Activated CD8-positive, alpha-beta memory T cell treated with anti-CD3 and anti-CD28 coated beads, Interleukin-2, amount 50 U/mL, for 1 hour (primary cell): ENCODE data around the gene OLFM4.

Source experiments
- DNase-seq: peaks from one replicate; pipeline ENCODE4 v3.0.0-alpha.2; 2020; ENCODE audit errors: extremely low read depth

Gene OLFM4

DNA sequence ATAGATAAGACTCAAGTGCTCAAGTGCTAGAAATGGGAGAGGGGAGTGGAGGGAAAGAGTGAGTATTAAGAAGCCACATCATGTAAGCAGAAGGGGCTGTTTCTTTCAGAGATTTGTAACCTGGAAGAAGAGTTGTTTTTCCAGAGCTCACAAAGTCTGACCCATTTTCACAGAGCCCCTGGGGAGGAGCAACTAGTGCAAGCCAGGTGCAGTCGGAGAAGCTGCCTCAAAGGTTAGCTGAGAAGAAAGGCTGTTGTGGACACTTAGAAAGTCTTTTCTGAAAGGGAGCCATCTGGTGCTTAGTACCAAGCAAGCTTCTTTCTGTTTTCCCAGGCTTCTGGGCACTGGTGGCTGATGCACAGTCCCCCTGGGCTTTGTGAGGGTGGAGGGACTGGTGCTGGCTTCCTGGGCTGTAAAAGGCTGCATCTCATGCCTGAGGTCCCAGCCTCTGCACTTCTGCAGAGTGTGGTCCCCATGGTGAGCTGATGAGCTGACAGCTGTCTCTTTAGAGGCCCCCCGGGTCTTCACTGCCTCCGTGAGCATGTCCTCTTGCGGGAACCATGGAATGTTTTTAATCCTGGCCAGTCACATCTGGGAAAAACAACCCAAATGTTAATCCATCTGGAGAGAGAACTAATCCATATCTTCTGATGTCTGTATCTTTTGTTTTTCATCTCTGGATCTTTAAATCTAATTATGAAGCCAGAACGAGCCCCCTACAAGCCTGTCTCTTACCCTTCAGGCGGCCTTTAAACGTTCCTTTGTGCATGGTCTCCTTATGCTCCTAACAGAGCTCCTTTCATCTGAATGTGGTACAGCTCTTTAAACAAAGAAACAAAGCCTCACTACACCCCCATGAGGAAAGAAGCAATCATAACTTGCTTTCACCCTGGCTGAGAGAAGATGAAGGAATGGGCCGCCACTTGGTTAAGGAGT lies 40.2 kb downstream of the OLFM4 start:
- DNase-seq: no peak

DNA sequence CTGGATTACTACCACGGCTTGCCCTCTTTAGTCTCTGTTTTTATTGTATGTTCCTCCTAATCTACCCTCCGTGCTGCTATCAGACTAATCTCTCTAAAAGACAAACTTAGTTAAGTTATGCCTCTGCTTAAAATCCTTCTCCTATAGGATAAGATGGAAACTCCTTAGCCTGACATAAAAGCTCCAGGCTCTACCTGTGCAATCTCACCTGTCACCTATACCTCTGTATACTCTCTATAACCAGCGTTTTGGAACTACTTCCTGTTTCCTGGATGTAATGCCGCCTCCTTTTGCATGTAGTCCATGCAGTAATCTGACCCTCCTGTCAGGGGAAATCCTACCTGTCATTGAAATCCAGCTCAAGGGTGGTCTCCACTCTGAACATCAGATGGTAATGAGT lies 41.2 kb downstream of the OLFM4 start:
- no peak for DNase-seq

DNA sequence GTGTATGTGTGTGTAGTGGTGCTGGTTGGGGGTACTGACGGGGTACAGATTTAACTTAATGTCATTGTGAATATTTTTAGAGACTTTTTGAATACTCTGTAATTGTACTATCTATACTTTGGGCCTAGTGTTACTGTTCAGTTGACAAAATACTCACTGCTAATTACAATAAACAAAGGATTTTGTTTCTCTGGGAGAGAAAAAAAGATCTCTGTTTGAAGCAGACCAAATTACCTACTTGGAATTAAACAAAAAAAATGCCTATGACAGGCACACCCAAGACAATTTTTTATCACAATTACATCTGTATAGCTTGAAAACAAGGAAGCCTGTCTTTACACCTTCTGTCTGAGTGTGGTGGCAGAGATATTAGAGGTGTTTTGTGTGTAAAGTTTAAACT lies 45.1 kb downstream of the OLFM4 start:
- DNase-seq: no peak

DNA sequence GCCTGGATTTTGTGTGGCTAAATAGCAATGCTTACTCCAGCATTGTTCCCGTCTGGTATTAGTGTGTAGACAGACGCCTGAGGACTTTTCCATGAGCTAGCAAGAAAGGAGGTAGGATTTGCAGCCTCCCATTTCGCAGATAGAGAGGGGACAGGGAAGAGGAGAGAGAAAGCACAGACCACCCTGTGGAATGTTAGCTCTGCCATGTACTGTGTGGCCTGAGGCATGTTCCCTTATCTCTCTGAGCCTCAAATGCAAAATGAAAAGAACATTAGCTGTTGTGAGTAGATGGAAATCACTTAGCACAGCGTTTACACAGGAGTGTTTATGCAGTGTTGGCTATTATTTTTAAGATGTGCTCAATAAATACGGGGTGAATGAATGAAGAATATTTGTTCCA lies 45.5 kb downstream of the OLFM4 start:
- DNase-seq: no peak

DNA sequence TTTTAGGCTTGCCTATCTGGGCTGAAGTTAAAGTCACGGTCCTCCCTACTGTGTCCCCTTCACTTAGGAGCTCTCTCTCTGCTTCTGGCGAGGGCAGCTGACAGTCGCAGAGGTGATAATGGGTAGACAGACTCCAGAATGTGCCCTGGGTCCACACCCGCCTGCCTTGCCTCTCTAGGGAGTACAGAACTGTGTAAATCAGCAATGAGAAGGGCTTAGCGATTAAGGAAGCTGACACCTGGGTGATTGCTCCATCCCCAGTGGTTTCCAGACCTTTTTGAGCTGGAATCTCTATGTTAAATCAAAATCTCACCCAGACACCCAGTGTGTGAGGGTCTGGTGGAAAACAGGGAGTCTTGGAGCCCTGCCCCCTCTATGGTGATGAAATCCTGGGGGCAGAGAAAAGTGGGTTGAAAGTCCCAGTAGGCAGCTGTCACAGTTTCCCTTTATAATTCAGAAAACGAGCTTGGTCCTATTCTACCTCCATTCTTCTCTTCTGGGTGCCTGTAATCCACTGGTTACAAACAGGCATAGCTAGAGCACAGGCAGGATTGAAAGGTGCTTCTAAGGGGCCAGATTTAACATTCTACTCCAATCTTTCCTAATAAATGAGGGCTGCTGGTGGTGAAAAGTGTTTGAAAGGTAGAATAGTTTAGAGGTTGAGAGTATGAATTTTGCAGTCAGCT lies 46.9 kb downstream of the OLFM4 start:
- no peak for DNase-seq

DNA sequence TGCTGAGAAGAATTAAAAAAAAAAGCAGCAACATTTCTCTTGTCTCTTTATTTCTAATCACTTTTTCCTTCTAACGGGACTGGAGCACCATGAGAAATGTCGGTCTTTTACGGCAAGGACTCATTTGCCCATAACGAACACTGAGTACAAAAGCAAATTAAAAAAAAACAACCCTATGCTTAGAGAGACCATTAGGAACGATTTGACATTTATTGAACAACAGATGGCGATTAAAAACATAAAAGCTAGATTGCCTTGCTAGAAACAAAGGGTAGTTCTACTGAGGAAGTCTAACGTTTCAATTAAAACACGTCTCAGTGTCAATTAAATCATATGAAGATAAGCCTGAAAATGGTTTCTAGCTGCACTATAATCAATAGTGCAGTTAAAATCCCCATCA lies 51.1 kb downstream of the OLFM4 start:
- no peak for DNase-seq

DNA sequence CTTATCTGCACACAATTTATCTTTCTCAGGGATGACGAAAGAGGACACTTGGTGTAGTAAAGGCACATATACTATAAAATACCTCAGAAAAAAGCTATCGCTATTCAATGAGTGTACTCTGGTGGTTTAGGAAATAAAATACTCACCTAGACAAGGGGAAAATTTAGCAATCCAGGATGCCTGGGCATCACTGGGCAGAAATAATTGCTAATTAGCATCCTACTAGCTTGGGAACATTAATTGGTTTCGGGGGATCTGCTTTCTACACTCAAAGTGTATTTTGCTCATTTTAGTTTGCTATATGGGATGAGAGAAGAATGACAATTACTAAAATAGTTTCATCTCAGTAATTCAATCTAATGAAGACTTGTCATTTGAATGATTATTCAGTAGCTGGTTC lies 60.3 kb downstream of the OLFM4 start:
- DNase-seq: no peak

DNA sequence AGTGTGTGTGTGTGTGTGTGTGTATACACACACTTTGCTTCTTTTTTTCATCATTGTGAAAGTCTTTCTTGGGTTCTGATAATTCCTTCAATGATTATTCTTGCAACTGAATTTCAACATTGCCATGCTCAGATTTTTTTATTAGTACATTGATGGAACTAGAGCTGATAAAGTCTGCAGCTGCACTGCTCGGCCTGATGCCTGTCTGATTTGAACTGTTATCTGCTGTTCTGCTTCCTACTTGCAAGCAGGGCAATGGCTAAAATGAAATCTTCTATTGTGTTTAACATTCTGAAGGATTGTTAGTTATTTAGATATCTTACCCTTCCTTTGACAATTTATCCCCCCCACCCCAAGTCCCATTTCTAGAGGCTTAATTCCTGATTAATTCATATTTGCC lies 61.3 kb downstream of the OLFM4 start:
- DNase-seq: no peak

DNA sequence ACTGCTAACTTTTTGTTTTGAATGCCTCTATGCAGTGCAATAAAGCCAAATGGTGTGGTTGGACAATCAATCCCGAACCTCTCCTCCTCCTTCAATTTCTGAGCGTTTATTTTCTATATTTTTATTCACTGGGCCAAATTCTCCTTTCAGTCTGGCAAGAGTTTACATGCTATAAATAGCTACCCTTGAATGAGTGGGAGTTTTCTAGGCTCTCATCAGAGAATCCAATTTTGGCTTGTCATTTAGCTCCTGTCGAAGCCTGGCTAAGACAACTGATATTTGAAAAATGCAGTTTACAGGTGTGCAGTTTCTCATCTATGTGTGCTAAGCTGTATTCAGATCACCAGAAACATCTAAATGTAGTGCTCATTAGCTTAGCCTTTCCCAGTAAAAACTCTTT lies 61.8 kb downstream of the OLFM4 start:
- no peak for DNase-seq

DNA sequence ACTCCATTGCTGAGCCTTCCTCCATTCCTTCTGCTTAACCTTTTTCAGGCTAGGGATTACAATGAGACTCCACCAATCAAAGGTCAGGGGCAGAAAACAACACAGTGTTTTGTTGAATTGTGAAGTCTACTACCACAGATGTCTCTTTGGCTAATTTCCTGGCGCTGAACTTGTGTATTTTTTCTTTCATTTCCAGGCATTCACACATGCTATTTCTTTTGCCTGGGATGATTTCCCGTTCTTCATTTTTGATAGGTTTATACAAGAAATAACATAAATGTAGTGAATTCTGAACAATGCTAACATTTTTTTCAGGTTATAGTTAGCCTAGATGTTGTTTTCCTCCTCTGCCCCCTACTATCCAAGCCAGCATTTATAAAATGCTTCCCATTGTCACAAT lies 64.3 kb downstream of the OLFM4 start:
- no peak for DNase-seq

DNA sequence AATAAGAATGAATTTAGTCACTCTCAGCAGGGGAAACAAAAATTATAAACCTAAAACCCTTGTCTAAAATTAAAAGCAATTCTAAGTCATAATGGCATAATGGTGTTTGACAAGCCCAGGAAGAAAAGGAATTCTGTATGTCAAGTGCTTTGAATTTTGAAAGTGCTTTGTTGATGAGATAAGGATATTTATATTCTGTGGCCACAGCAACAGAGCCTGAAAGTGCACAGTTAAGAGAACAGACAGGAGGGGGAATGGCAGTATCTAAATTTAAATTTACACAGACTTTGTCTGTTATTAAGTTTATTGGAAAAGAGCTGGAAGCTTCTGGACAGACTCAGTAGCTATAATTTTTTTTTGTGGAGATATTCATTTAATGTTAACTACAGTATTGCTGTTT lies 69.8 kb downstream of the OLFM4 start:
- no peak for DNase-seq

DNA sequence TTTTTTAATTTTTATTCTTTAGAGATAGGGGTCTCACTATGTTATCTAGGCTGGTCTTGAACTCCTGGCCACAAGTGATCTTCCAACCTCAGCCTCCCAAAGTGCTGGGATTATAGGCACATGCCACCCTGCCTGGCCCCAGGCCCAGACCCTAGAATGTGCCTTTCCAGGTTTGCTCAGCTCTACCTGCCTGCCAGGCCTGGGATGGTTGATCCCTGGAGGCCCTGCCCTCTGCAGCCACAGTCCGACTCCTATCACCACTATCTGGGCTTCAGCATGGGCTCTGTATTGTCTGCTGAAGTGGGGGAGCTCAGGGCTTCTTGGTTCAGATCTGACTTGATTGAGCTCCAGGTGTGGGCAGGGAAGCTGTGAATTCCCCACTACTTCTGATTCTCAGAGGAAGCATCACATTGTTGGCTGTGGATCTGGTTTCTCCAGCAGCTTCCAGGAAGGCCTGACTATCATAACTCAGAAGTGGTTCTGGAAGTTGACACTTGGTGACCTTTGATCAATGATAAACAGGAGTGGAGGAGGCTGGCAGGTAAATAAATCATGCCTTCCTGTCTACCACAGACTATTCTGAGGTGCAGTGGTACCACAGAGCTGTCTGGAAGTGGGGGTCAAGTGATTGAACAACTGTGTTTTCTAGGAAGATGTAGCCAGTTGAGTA lies 71.9 kb downstream of the OLFM4 start:
- no peak for DNase-seq
